ENCODE measurements around the gene FHAD1.

DNA sequence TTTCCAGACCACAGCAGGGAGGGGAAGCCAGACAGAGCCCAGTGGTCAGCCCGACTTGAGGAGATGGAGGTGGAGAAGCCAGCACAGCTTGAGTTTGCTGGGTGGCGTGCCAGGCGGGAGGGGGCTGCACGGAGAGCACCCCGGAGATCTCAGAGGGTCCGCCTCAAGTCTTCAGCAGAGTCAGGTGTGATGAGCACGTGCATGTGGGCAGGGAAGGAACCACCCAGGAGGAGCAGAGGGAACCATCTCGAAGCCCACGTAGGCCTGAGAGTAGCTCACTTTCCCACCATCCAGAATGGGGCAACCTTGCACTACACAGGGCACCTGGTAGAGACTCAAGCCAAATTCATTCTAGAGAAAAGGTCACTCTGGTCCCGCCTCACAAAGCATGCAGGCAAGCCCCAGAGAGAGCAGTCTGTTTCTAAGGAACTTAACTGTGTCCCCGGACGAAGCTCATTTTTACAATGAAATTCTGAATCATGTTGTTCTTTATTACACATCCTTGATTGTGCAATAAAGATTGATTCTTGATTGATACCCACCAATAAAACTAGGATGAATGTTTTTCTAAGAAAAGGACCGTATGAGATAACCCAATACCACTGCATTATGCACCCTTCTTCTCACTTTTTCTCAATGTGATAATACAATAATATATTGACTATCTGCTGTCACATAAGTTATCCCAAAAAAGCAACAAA, 64.2 kb downstream of the FHAD1 start:
- no peak for TF ChIP-seq ZEB1 (IDR thresholded peaks at IDR 0.05; ENCODE audit: insufficient replicate concordance, low read depth)
- TF ChIP-seq, protein P1, sequence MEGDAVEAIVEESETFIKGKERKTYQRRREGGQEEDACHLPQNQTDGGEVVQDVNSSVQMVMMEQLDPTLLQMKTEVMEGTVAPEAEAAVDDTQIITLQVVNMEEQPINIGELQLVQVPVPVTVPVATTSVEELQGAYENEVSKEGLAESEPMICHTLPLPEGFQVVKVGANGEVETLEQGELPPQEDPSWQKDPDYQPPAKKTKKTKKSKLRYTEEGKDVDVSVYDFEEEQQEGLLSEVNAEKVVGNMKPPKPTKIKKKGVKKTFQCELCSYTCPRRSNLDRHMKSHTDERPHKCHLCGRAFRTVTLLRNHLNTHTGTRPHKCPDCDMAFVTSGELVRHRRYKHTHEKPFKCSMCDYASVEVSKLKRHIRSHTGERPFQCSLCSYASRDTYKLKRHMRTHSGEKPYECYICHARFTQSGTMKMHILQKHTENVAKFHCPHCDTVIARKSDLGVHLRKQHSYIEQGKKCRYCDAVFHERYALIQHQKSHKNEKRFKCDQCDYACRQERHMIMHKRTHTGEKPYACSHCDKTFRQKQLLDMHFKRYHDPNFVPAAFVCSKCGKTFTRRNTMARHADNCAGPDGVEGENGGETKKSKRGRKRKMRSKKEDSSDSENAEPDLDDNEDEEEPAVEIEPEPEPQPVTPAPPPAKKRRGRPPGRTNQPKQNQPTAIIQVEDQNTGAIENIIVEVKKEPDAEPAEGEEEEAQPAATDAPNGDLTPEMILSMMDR (CRISPR knock-in tag; IDR thresholded peaks at IDR 0.05) = no peak
- no peak for TF ChIP-seq POLR2A (IDR thresholded peaks at IDR 0.05; ENCODE audit: insufficient read depth in 1 of 2, low read depth in 2 of 2, low read length in 2 of 2)
- TF ChIP-seq ZNF329 (CRISPR knock-in tag; IDR thresholded peaks at IDR 0.05; ENCODE audit: low read depth) = no peak
- no peak for TF ChIP-seq ZNF10 (CRISPR knock-in tag; IDR thresholded peaks at IDR 0.05; ENCODE audit: borderline replicate concordance, low read depth)
- no peak for TF ChIP-seq KDM6A (CRISPR knock-in tag; IDR thresholded peaks at IDR 0.05; ENCODE audit: low read depth)
- TF ChIP-seq ZNF660 (CRISPR knock-in tag; IDR thresholded peaks at IDR 0.05; ENCODE audit: borderline replicate concordance, low read depth) = no peak
- TF ChIP-seq HHEX (CRISPR knock-in tag; IDR thresholded peaks at IDR 0.05) = no peak
- no peak for TF ChIP-seq U2AF1 (optimal IDR thresholded peaks at IDR 0.05; ENCODE audit: low read depth, low read length)

All from HepG2 (cell line).